ENCODE measurements around the gene TMEM100. TPM values are rescaled to one million over a fixed set of nuclear protein-coding genes. Genes with fewer than 3 reads are reported as not detected.
"Not testable (repeated sequence)": the region's sequence is repeated elsewhere in the genome, so short reads cannot be mapped to it uniquely, and the experiment has no call there.

Gene TMEM100
- total RNA-seq, 3 donors from 2014 or later = 2.8 to 14.2 (median 7.5) TPM

GRCh38 chr17:55677446-55677845 lies 45.2 kb downstream of the TMEM100 start:
- Histone ChIP-seq H3K4me1 (ENCODE audit: low read depth) (no peaks in the 10 kb centered on the region), H3K9me3 (no peaks in the 10 kb centered on the region), H3K4me3 (no peak overlapping the region), H3K36me3 (ENCODE audit: low read depth) (no peaks in the 10 kb centered on the region)
- intact Hi-C loops (cut with DNase I, micrococcal nuclease) = no loop called here
- ATAC-seq = no peak
- DNase-seq = no peak
- no peak for TF ChIP-seq CTCF (IDR thresholded peaks at IDR 0.05)

GRCh38 chr17:55676274-55676673 lies 46.4 kb downstream of the TMEM100 start:
- no peak for TF ChIP-seq CTCF (IDR thresholded peaks at IDR 0.05)
- Histone ChIP-seq H3K4me3 (no peak overlapping the region), H3K9me3 (no peaks in the 10 kb centered on the region), H3K36me3 (ENCODE audit: low read depth) (no peaks in the 10 kb centered on the region), H3K4me1 (ENCODE audit: low read depth) (no peaks in the 10 kb centered on the region)
- no peak for ATAC-seq
- intact Hi-C loops (cut with DNase I, micrococcal nuclease) = no loop called here
- DNase-seq = no peak

GRCh38 chr17:55673743-55674506 lies 48.7 kb downstream of the TMEM100 start:
- DNase-seq (no peak), ATAC-seq (no peak)
- H3K9me3 ChIP-seq = no peaks in the 10 kb centered on the region
- no peaks in the 10 kb centered on the region for H3K4me1 ChIP-seq (ENCODE audit: low read depth)
- H3K36me3 ChIP-seq (ENCODE audit: low read depth) = no peaks in the 10 kb centered on the region
- H3K4me3 ChIP-seq = no peak overlapping the region
- no peak for TF ChIP-seq CTCF (IDR thresholded peaks at IDR 0.05)
- intact Hi-C loops (cut with DNase I, micrococcal nuclease) = no loop called here

GRCh38 chr17:55672585-55673501 lies 49.8 kb downstream of the TMEM100 start:
- no peak for TF ChIP-seq CTCF (IDR thresholded peaks at IDR 0.05)
- DNase-seq = no peak
- ATAC-seq = no peak
- Histone ChIP-seq H3K4me1 (ENCODE audit: low read depth) (no peaks in the 10 kb centered on the region), H3K36me3 (ENCODE audit: low read depth) (no peaks in the 10 kb centered on the region), H3K9me3 (no peaks in the 10 kb centered on the region), H3K4me3 (no peak overlapping the region)
- intact Hi-C loops (cut with DNase I, micrococcal nuclease) = no loop called here

GRCh38 chr17:55672010-55672409 lies 50.7 kb downstream of the TMEM100 start:
- ATAC-seq = not testable (repeated sequence)

More at GRCh38 chr17:55672010-55672409, 50.7 kb downstream of the TMEM100 start:
- H3K4me3 ChIP-seq; H3K36me3 ChIP-seq (ENCODE audit: low read depth); H3K9me3 ChIP-seq; H3K4me1 ChIP-seq (ENCODE audit: low read depth); intact Hi-C loops (cut with DNase I, micrococcal nuclease); DNase-seq: not testable (repeated sequence)

Other genes with a start within 250 kb of the TMEM100 start
- gene SMIM36, start 211.4 kb downstream of the TMEM100 start, total RNA-seq = not detected
- 10 to 100 TPM; 25.8 to 41.2 (median 28.6) TPM for gene PCTP, start 28.2 kb upstream of the TMEM100 start, total RNA-seq